ENCODE measurements around the gene ANKDD1A. TPM values are rescaled to one million over a fixed set of nuclear protein-coding genes. Genes with fewer than 3 reads are reported as not detected.

ANKDD1A gene
- total RNA-seq, 1 experiment from 2014 or later, result 0.16 TPM

DNA sequence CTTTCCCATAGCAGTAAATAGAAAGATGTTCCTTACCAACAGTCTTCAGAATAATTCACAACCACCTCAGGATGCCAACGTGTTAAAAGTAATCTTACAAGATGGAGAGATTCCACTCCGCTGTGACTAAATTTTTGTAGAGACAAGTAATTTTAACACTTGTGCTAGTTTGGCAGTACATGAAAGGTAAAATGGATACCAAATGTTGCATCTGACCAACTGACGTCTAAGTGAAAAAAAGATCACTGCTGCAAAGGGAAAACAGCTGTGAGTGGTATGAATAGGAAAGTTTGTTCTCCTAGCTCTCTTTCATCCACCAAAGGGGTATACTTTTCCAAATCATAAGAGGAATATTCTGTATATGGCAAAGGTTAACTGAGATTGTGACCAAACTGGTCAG, 75.4 kb downstream of the ANKDD1A start:
- CTCF ChIA-PET, result interaction anchor here (0.6 kb wide), 1 partner anchor 18 kb away, joined by 3 read pairs; no protein-coding TSS in a partner anchor
- Mint-ChIP-seq H3K27me3 (ENCODE audit: insufficient read depth, unreplicated experiment) (no peaks in the 10 kb centered on the region), H3K9me3 (ENCODE audit: unreplicated experiment) (no peaks in the 10 kb centered on the region), H3K4me1 (ENCODE audit: insufficient read depth, unreplicated experiment) (peaks cover 6% of the 10 kb centered on the region), H3K36me3 (ENCODE audit: insufficient read depth, unreplicated experiment) (peaks cover 24% of the 10 kb centered on the region), H3K27ac (ENCODE audit: low read depth, unreplicated experiment) (no peak overlapping the region), H3K4me3 (ENCODE audit: unreplicated experiment) (no peak overlapping the region)
- intact Hi-C loops (cut with micrococcal nuclease), result no loop called here
- no peak for DNase-seq (ENCODE audit: unreplicated experiment)
- POLR2A ChIA-PET, result interaction anchor here (1.1 kb wide), 1 partner anchor 17 kb away, joined by 4 read pairs; no protein-coding TSS in a partner anchor
- TF ChIP-seq, protein P1, sequence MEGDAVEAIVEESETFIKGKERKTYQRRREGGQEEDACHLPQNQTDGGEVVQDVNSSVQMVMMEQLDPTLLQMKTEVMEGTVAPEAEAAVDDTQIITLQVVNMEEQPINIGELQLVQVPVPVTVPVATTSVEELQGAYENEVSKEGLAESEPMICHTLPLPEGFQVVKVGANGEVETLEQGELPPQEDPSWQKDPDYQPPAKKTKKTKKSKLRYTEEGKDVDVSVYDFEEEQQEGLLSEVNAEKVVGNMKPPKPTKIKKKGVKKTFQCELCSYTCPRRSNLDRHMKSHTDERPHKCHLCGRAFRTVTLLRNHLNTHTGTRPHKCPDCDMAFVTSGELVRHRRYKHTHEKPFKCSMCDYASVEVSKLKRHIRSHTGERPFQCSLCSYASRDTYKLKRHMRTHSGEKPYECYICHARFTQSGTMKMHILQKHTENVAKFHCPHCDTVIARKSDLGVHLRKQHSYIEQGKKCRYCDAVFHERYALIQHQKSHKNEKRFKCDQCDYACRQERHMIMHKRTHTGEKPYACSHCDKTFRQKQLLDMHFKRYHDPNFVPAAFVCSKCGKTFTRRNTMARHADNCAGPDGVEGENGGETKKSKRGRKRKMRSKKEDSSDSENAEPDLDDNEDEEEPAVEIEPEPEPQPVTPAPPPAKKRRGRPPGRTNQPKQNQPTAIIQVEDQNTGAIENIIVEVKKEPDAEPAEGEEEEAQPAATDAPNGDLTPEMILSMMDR (IDR thresholded peaks at IDR 0.05; ENCODE audit: unreplicated experiment), result no peak
- BruUV-seq (replicated peaks), result no TSS peak

DNA sequence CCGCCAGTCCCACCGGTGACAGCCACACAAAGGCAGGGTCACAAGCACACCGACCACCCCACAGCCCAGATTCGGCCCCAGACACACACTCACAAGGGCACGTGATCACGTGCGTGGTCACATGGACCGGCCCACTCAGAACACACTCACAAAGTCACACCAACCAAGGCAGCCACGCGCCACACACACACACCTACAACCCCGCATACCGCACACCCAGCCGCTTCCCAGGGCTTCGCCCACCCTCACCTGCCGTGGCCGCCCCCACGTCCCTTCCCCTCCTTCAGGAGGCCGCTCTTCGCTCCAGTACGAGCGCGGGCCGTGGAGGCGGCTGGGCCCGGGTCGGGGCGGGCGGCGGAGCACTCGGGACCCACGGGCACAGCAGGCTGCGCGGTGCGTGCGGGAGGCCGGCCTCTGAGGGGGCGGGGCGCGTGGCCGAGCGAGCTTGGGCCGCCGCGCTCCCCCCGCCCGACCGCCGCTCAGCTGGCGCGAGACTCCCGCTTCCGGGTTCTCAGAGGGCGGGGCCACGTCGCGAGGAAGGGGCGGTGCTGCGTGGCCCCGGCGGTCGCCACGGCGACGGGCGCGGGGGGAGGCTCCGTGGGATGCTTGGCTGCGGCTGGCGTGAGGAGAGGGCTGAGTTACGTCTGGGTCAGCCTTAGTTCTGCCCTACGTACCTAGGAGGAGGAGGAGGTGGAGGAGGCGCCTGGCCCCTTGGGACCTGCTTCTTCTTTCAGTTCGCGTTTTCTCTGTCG, 77.9 kb downstream of the ANKDD1A start, which contains the start of gene SPG21:
Gene SPG21, minus strand, starts transcription at position 499 of the 752 bp plus-strand sequence. CDS start 6,345 bp downstream, outside the sequence.
- Mint-ChIP-seq H3K4me1 (ENCODE audit: insufficient read depth, unreplicated experiment) (peaks cover 6% of the 10 kb centered on the region), H3K27ac (ENCODE audit: low read depth, unreplicated experiment) (peak within 1 kb of the TSS; percentile 96), H3K27me3 (ENCODE audit: insufficient read depth, unreplicated experiment) (no peaks in the 10 kb centered on the region), H3K9me3 (ENCODE audit: unreplicated experiment) (no peaks in the 10 kb centered on the region), H3K4me3 (ENCODE audit: unreplicated experiment) (peak within 1 kb of the TSS; percentile 98), H3K36me3 (ENCODE audit: insufficient read depth, unreplicated experiment) (peaks cover 16% of the 10 kb centered on the region)
- intact Hi-C loops (cut with micrococcal nuclease), result no loop called here
- ChIA-PET CTCF (no interaction called here), POLR2A (interaction anchor here (0.5 to 2.2 kb wide), 22 partner anchors 9 to 1249 kb away, joined by 3 to 12 read pairs (median 3); partner anchors contain the start of genes CLPX, PDCD7, PIF1 and PLEKHO2)
- no TSS peak for BruUV-seq (replicated peaks)
- DNase-seq (ENCODE audit: unreplicated experiment), result peak; percentile 92
- TF ChIP-seq, protein P1 (IDR thresholded peaks at IDR 0.05; ENCODE audit: unreplicated experiment), result no peak

DNA sequence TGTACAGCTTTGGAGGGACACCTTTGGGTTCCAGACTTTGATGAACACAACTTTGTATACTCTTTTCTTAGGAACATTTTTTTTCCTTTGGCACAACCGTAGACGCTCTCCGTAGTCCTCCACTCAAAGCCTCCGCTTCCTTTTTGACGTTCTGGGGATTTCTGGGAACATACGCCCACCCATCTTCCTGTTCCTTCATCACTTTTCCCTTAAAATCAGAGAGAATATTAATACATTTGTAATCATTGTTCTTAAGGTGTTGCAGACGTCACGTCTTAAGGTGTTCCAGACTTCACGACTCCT, 78.4 kb downstream of the ANKDD1A start:
- CTCF ChIA-PET, result no interaction called here

More for the DNA sequence above, 78.4 kb downstream of the ANKDD1A start:
- intact Hi-C loops (cut with micrococcal nuclease), result no loop called here
- DNase-seq (ENCODE audit: unreplicated experiment), result no peak
- BruUV-seq (replicated peaks), result TSS peak; percentile 82
- peak overlapping the region; percentile 98 for H3K4me3 Mint-ChIP-seq (ENCODE audit: unreplicated experiment)
- peaks cover 16% of the 10 kb centered on the region for H3K36me3 Mint-ChIP-seq (ENCODE audit: insufficient read depth, unreplicated experiment)
- POLR2A ChIA-PET, result interaction anchor here (0.6 to 2.2 kb wide), 14 partner anchors 9 to 195 kb away, joined by 3 to 12 read pairs (median 4); partner anchors contain the start of genes CLPX, PIF1 and PLEKHO2
- no peaks in the 10 kb centered on the region for H3K27me3 Mint-ChIP-seq (ENCODE audit: insufficient read depth, unreplicated experiment)
- TF ChIP-seq, protein P1 (IDR thresholded peaks at IDR 0.05; ENCODE audit: unreplicated experiment), result no peak
- H3K9me3 Mint-ChIP-seq (ENCODE audit: unreplicated experiment), result no peaks in the 10 kb centered on the region
- peak overlapping the region; percentile 96 for H3K27ac Mint-ChIP-seq (ENCODE audit: low read depth, unreplicated experiment)
- H3K4me1 Mint-ChIP-seq (ENCODE audit: insufficient read depth, unreplicated experiment), result peaks cover 6% of the 10 kb centered on the region

Data from MCF 10A (cell line).